SK-N-SH (cell line): ENCODE data around the gene AK2. TPM values are rescaled to one million over a fixed set of nuclear protein-coding genes. Genes with fewer than 3 reads are reported as not detected.
"Not testable (repeated sequence)": the region's sequence is repeated elsewhere in the genome, so short reads cannot be mapped to it uniquely, and the experiment has no call there.

Experiments
- CTCF ChIA-PET: fragments of 300-600, 350-600 bp; formaldehyde crosslinking; extraction: SDS; loops from one replicate; lab custom pipeline; 2021; lab: Yijun Ruan, JAX
- POLR2A ChIA-PET: fragments of 350-600 bp; sonication (Branson Sonifier 250); formaldehyde crosslinking; extraction: SDS; loops from one replicate; lab custom pipeline; 2020; ENCODE audit warnings: antibody characterized with exemption, inconsistent platforms; lab: Yijun Ruan, JAX
- DNase-seq: peaks from one replicate; pipeline ENCODE4 v3.0.0; 2012
- H2AFZ ChIP-seq: fragments of 200-600 bp; sonication (generic); 2 replicates; pipeline ENCODE4 v1.8.1; 2016; ENCODE audit warnings: antibody characterized with exemption, mild to moderate bottlenecking, low read depth
- H3F3A ChIP-seq: fragments of 200-600 bp; sonication (generic); replicated peaks from 2 replicates; pipeline ENCODE3; 2016; ENCODE audit warnings: antibody characterized with exemption, mild to moderate bottlenecking; ENCODE audit not compliant: insufficient read depth
- H3K27ac ChIP-seq, 2 experiments: fragments of 200-500 bp in 1 of 2; fragments of 200-600 bp in 1 of 2; sonication (Bioruptor generic) in 1 of 2; sonication (generic), shearing (Covaris generic) in 1 of 2; 2 replicates each; pipeline versions ENCODE4 v1.5.1 to v1.6.1; 2014 to 2016; ENCODE audit warnings: low read depth in 2 of 2, inconsistent platforms in 1 of 2, low read length in 1 of 2, mild to moderate bottlenecking in 1 of 2, mixed read lengths in 1 of 2
- H3K27me3 ChIP-seq: fragments of 200-600 bp; sonication (generic), shearing (Covaris generic); 2 replicates; pipeline ENCODE4 v1.6.1; 2016; ENCODE audit warnings: mixed run types; ENCODE audit not compliant: insufficient read depth
- H3K36me3 ChIP-seq, 2 experiments: fragments of 200-500 bp in 1 of 2; fragments of 200-600 bp in 1 of 2; sonication (Bioruptor generic) in 1 of 2; sonication (generic) in 1 of 2; replicated peaks in 1 of 2; 2 replicates each; pipeline versions ENCODE3 to v1.5.1; 2014 to 2016; ENCODE audit warnings: low read length in 1 of 2, mild to moderate bottlenecking in 1 of 2; ENCODE audit not compliant: insufficient read depth in 2 of 2, control insufficient read depth in 1 of 2
- H3K4me1 ChIP-seq, 2 experiments: fragments of 200-500 bp in 1 of 2; fragments of 200-600 bp in 1 of 2; sonication (Bioruptor generic) in 1 of 2; sonication (generic), shearing (Covaris generic) in 1 of 2; 2 replicates each; pipeline versions ENCODE4 v1.5.1 to v1.6.1; 2014 to 2016; ENCODE audit warnings: low read depth in 1 of 2, low read length in 1 of 2, mixed run types in 1 of 2; ENCODE audit not compliant: insufficient read depth in 2 of 2, control insufficient read depth in 1 of 2
- H3K4me2 ChIP-seq: fragments of 200-600 bp; sonication (generic), shearing (Covaris generic); 2 replicates; pipeline ENCODE4 v1.6.1; 2017; ENCODE audit warnings: mixed run types
- H3K4me3 ChIP-seq, 2 experiments: fragments of 200-500 bp in 1 of 2; fragments of 200-600 bp in 1 of 2; sonication (Bioruptor generic) in 1 of 2; sonication (generic), shearing (Covaris generic) in 1 of 2; 2 replicates each; pipeline versions ENCODE4 v1.5.1 to v1.8.1; 2014 to 2016; ENCODE audit warnings: low read depth in 2 of 2, inconsistent platforms in 1 of 2, low read length in 1 of 2, mild to moderate bottlenecking in 1 of 2, mixed read lengths in 1 of 2, moderate library complexity in 1 of 2
- H3K79me2 ChIP-seq: fragments of 200-600 bp; sonication (generic); 2 replicates; pipeline ENCODE4 v1.8.1; 2017; ENCODE audit warnings: mild to moderate bottlenecking; ENCODE audit not compliant: insufficient read depth
- H3K9ac ChIP-seq: fragments of 200-600 bp; sonication (generic); 2 replicates; pipeline ENCODE4 v1.6.1; 2017; ENCODE audit warnings: mixed run types
- H3K9me2 ChIP-seq: fragments of 200-600 bp; sonication (generic); 2 replicates; pipeline ENCODE4 v1.6.1; 2017; ENCODE audit warnings: mixed run types
- H3K9me3 ChIP-seq: fragments of 200-600 bp; sonication (generic); 2 replicates; pipeline ENCODE4 v1.6.1; 2017; ENCODE audit warnings: mixed run types, mild to moderate bottlenecking, moderate library complexity
- H4K20me1 ChIP-seq: fragments of 200-600 bp; sonication (generic); 2 replicates; pipeline ENCODE4 v1.6.1; 2017; ENCODE audit warnings: mild to moderate bottlenecking, mixed run types; ENCODE audit not compliant: insufficient read depth
- ELF1 ChIP-seq: IDR thresholded peaks from 2 replicates; pipeline ENCODE4 v1.4.0; 2012
- EP300 ChIP-seq, 2 experiments: IDR thresholded peaks; 2 replicates each; pipeline versions ENCODE4 v1.4.0 to v1.6.1; 2012; ENCODE audit warnings: borderline replicate concordance in 1 of 2, low read depth in 1 of 2, low read length in 1 of 2
- EZH2phosphoT487 ChIP-seq: fragments of 200-600 bp; sonication (generic); IDR thresholded peaks from 2 replicates; pipeline ENCODE4 v1.6.1; 2017; ENCODE audit warnings: low read depth, mixed run types, mild to moderate bottlenecking, antibody characterized with exemption, moderate library complexity, borderline replicate concordance
- FOSL2 ChIP-seq: IDR thresholded peaks from 2 replicates; pipeline ENCODE4 v1.4.0; 2012; ENCODE audit warnings: low read depth, mild to moderate bottlenecking, moderate library complexity, borderline replicate concordance
- JUND ChIP-seq: IDR thresholded peaks from 2 replicates; pipeline ENCODE4 v1.4.0; 2012
- MAX ChIP-seq: IDR thresholded peaks from 2 replicates; pipeline ENCODE4 v1.4.0; 2012; ENCODE audit warnings: low read depth
- MEF2A ChIP-seq: IDR thresholded peaks from 2 replicates; pipeline ENCODE4 v1.4.0; 2012; ENCODE audit warnings: low read depth, borderline replicate concordance
- MXI1 ChIP-seq: IDR thresholded peaks from 2 replicates; pipeline ENCODE4 v1.6.1; 2012; ENCODE audit warnings: mild to moderate bottlenecking, low read depth, low read length, improper control_type of control experiment
- NRF1 ChIP-seq: IDR thresholded peaks from 2 replicates; pipeline ENCODE4 v1.6.1; 2012; ENCODE audit warnings: low read depth, mild to moderate bottlenecking, low read length
- RAD21 ChIP-seq: IDR thresholded peaks from 2 replicates; pipeline ENCODE4 v1.6.1; 2012; ENCODE audit warnings: mild to moderate bottlenecking, low read length
- RXRA ChIP-seq: IDR thresholded peaks from 2 replicates; pipeline ENCODE4 v1.4.0; 2012; ENCODE audit warnings: low read depth, mild to moderate bottlenecking, borderline replicate concordance
- TEAD4 ChIP-seq: IDR thresholded peaks from 2 replicates; pipeline ENCODE4 v1.4.0; 2012; ENCODE audit warnings: mild to moderate bottlenecking, borderline replicate concordance; ENCODE audit not compliant: insufficient read depth
- WGBS: methylation state at CpG from one replicate; pipeline ENCODE4 v1.1.6; 2017; ENCODE audit warnings: low lambda C conversion rate; 5-methylcytosine and 5-hydroxymethylcytosine counted together
- polyA plus RNA-seq, 3 experiments: library from polyadenylated mRNA; depleted of rRNA; stranded (reverse); fragments of >200 nt; gene quantifications; 2 replicates each; pipeline ENCODE4 v1.2.3, GENCODE V29; 2012
- TF ChIP-seq, protein P1 (sequence below): fragments of 150-350 bp; IDR thresholded peaks from 2 replicates; pipeline ENCODE4 v1.6.1; 2017; ENCODE audit warnings: antibody characterized with exemption, low read length, low read depth, borderline replicate concordance

The AK2 gene
- polyA plus RNA-seq, 1 of the 3 experiments (the other 2 are of a cell fraction): 191 TPM

GRCh38 chr1:33048426-33048825 is 11.7 kb upstream of the AK2 start:
- H3K79me2 ChIP-seq: no peaks in the 10 kb centered on the region
- H3K9me3 ChIP-seq: no peaks in the 10 kb centered on the region
- CTCF ChIA-PET: interaction anchor here (1.1 to 3.6 kb wide), 3 partner anchors 18 to 156 kb away, joined by 3 to 15 read pairs (median 3); no protein-coding TSS in a partner anchor
- peaks cover 7% of the 10 kb centered on the region for H3F3A ChIP-seq
- peaks cover 0 to 13% of the 10 kb centered on the region in 2 experiments; a peak in 1 of 4 replicates for H3K4me1 ChIP-seq
- H3K36me3 ChIP-seq: no peaks in the 10 kb centered on the region
- POLR2A ChIA-PET: no interaction called here
- WGBS: 97% methylated on average over 3 of the region's 3 CpGs
- no peaks in the 10 kb centered on the region for H3K27me3 ChIP-seq
- H3K4me3 ChIP-seq: no peak overlapping the region
- no peak overlapping the region for H3K4me2 ChIP-seq
- H2AFZ ChIP-seq: no peak overlapping the region
- H4K20me1 ChIP-seq: no peaks in the 10 kb centered on the region
- no peak overlapping the region for H3K9ac ChIP-seq
- no peak for DNase-seq
- no peak overlapping the region for H3K27ac ChIP-seq
- no peak for TF ChIP-seq TEAD4
- no peak for TF ChIP-seq NRF1
- TF ChIP-seq RXRA: no peak
- TF ChIP-seq RAD21: no peak
- TF ChIP-seq, all 33 proteins: peak for 0
- H3K9me2 ChIP-seq: no peaks in the 10 kb centered on the region

- no peaks in the 10 kb centered on the region for H3K36me3 ChIP-seq
- no peak overlapping the region for H3K4me2 ChIP-seq
- ChIA-PET POLR2A (no interaction called here), CTCF (interaction anchor here (0.9 to 3.6 kb wide), 4 partner anchors 8 to 114 kb away, joined by 3 to 15 read pairs (median 7); no protein-coding TSS in a partner anchor)
- no peaks in the 10 kb centered on the region for H4K20me1 ChIP-seq
- H3K9ac ChIP-seq: no peak overlapping the region
- H3K9me3 ChIP-seq: no peaks in the 10 kb centered on the region
- H3K9me2 ChIP-seq: no peaks in the 10 kb centered on the region
- H3K27me3 ChIP-seq: no peaks in the 10 kb centered on the region
- no peaks in the 10 kb centered on the region for H3K79me2 ChIP-seq
- H3K27ac ChIP-seq: peak overlapping the region in 1 of 2 experiments; percentile 31; a peak in 1 of 4 replicates
- peaks cover 7% of the 10 kb centered on the region for H3F3A ChIP-seq
- peak; percentile 37; the same call in 1 of the 2 replicates for TF ChIP-seq FOSL2
- 0 out of 2 replicates have a peak, but pooled peaks have one; percentile 26 for TF ChIP-seq JUND
- no peak for TF ChIP-seq MAX
- no peak overlapping the region for H3K4me3 ChIP-seq
- no peak for DNase-seq
- 70% methylated on average over 2 of the region's 2 CpGs for WGBS
- no peak overlapping the region for H2AFZ ChIP-seq
- peaks cover 0 to 13% of the 10 kb centered on the region in 2 experiments; a peak in 1 of 4 replicates for H3K4me1 ChIP-seq
Observed at GRCh38 chr1:33047839-33048305, 11.2 kb upstream of the AK2 start.

- Histone ChIP-seq H3K79me2 (no peaks in the 10 kb centered on the region), H3K27ac (no peak overlapping the region; a peak in 1 of 4 replicates), H4K20me1 (no peaks in the 10 kb centered on the region), H3K27me3 (no peaks in the 10 kb centered on the region), H3K9ac (no peak overlapping the region), H3K4me3 (no peak overlapping the region), H2AFZ (no peak overlapping the region), H3K4me1 (peaks cover 0 to 13% of the 10 kb centered on the region in 2 experiments; a peak in 1 of 4 replicates), H3F3A (peaks cover 7% of the 10 kb centered on the region), H3K4me2 (no peak overlapping the region), H3K9me2 (no peaks in the 10 kb centered on the region), H3K36me3 (no peaks in the 10 kb centered on the region), H3K9me3 (no peaks in the 10 kb centered on the region)
- POLR2A ChIA-PET: no interaction called here
- TF ChIP-seq EP300 (IDR thresholded peaks at IDR 0.05; ENCODE audit: borderline replicate concordance in 1 of 2, low read depth in 1 of 2, low read length in 1 of 2) (no peak), EZH2phosphoT487 (no peak), MXI1 (no peak), ELF1 (no peak), MEF2A (no peak)
- TF ChIP-seq, protein P1, sequence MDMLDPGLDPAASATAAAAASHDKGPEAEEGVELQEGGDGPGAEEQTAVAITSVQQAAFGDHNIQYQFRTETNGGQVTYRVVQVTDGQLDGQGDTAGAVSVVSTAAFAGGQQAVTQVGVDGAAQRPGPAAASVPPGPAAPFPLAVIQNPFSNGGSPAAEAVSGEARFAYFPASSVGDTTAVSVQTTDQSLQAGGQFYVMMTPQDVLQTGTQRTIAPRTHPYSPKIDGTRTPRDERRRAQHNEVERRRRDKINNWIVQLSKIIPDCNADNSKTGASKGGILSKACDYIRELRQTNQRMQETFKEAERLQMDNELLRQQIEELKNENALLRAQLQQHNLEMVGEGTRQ: no peak
- CTCF ChIA-PET: interaction anchor here (0.7 to 3.6 kb wide), 5 partner anchors 9 to 114 kb away, joined by 3 to 15 read pairs (median 4); no protein-coding TSS in a partner anchor
- DNase-seq: no peak
- 94% methylated on average over 2 of the region's 2 CpGs for WGBS
Observed at GRCh38 chr1:33047290-33047689, 10.6 kb upstream of the AK2 start.

DNA sequence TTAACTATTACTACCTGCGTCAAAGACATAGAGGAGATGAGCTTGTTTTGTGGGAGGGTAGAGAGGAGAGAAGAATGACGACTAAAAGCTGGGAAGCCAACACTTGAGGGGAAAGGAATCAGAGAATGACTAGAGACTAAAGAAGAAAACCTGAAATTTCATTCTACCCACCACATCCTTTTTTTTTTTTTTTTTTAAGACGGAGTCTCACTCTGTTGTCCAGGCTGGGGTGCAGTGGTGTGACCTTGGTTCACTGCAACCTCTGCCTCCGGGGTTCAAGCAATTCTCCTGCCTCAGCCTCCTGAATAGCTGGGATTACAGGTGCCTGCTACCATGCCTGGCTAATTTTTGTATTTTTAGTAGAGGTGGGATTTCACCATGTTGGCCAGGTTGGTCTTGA is 9.6 kb upstream of the AK2 start:
- not testable (repeated sequence) for H3K4me3 ChIP-seq, H3K27ac ChIP-seq, H3K79me2 ChIP-seq, H2AFZ ChIP-seq, H3K9me3 ChIP-seq, H3K4me2 ChIP-seq, H3K36me3 ChIP-seq, H3K9me2 ChIP-seq, H3F3A ChIP-seq, DNase-seq, H4K20me1 ChIP-seq, H3K9ac ChIP-seq, H3K27me3 ChIP-seq
- WGBS: 82% methylated on average over 4 of the region's 4 CpGs
- ChIA-PET POLR2A (interaction anchor here (0.7 kb wide), 1 partner anchor 36 kb away, joined by 3 read pairs; no protein-coding TSS in a partner anchor), CTCF (interaction anchor here (0.9 to 3.6 kb wide), 3 partner anchors 9 to 112 kb away, joined by 3 to 15 read pairs (median 3); no protein-coding TSS in a partner anchor)
- H3K4me1 ChIP-seq: peaks cover 0 to 13% of the 10 kb centered on the region in 2 experiments; a peak in 1 of 4 replicates
